CD4-positive, alpha-beta T cell (primary cell): ENCODE measurements around the gene PARVB. TPM values are rescaled to one million over a fixed set of nuclear protein-coding genes. Genes with fewer than 3 reads are reported as not detected.

Source experiments
- ATAC-seq: fragments of 200-7000 bp; cut with Tn5 transposase; one replicate; pipeline ENCODE4 v1.10.0; 2022; ENCODE audit warnings: mild to moderate bottlenecking; ENCODE audit not compliant: poor library complexity
- CTCF ChIA-PET: fragments of 350-600 bp; sonication (Branson Sonifier 250); formaldehyde crosslinking; loops from one replicate; lab custom pipeline; 2021; ENCODE audit warnings: antibody characterized with exemption, inconsistent platforms; lab: Charles Lee
- POLR2A ChIA-PET: fragments of 350-600 bp; sonication (Branson Sonifier 250); formaldehyde crosslinking; loops from one replicate; lab custom pipeline; 2021; ENCODE audit warnings: antibody characterized with exemption, inconsistent platforms; lab: Charles Lee
- DNase-seq, 14 experiments: peaks; one replicate each; pipeline ENCODE4 v3.0.0-alpha.2; 2013 to 2020; ENCODE audit warnings: mixed read lengths in 2 of 14
- H3K27ac ChIP-seq, 2 donors: one replicate each; pipeline versions ENCODE4 v1.5.1 to v1.7.0; 2013; ENCODE audit warnings: low read length in 2 of 2, low read depth in 1 of 2, mild to moderate bottlenecking in 1 of 2
- H3K27me3 ChIP-seq, 2 experiments: 1 replicate in 1 of 2; 2 replicates in 1 of 2; pipeline versions ENCODE4 v1.6.1 to v1.7.0; 2013; ENCODE audit warnings: low read length in 2 of 2, control low read depth in 1 of 2, mild to moderate bottlenecking in 1 of 2, moderate library complexity in 1 of 2; ENCODE audit not compliant: insufficient read depth in 2 of 2, control insufficient read depth in 1 of 2
- H3K36me3 ChIP-seq: one replicate; pipeline ENCODE4 v1.6.1; 2013; ENCODE audit warnings: low read length, control low read depth; ENCODE audit not compliant: insufficient read depth
- H3K4me1 ChIP-seq: one replicate; pipeline ENCODE4 v1.6.1; 2013; ENCODE audit warnings: low read length, control low read depth; ENCODE audit not compliant: insufficient read depth
- H3K4me3 ChIP-seq: one replicate; pipeline ENCODE4 v1.5.1; 2013; ENCODE audit warnings: mild to moderate bottlenecking, low read length, moderate library complexity
- H3K9me3 ChIP-seq, 2 experiments: 1 replicate in 1 of 2; 2 replicates in 1 of 2; pipeline versions ENCODE4 v1.6.1 to v1.7.0; 2013; ENCODE audit warnings: low read length in 2 of 2, mild to moderate bottlenecking in 2 of 2, control low read depth in 1 of 2, moderate library complexity in 1 of 2; ENCODE audit not compliant: control insufficient read depth in 1 of 2, insufficient read depth in 1 of 2
- H3K27ac Mint-ChIP-seq: one replicate; pipeline ENCODE4 v1.8.0; 2020; ENCODE audit warnings: mixed read lengths
- H3K27me3 Mint-ChIP-seq: one replicate; pipeline ENCODE4 v1.8.0; 2021; ENCODE audit warnings: mixed read lengths
- H3K36me3 Mint-ChIP-seq: one replicate; pipeline ENCODE4 v1.8.0; 2021; ENCODE audit warnings: low read depth, mixed read lengths
- H3K4me1 Mint-ChIP-seq: one replicate; pipeline ENCODE4 v1.8.0; 2021; ENCODE audit warnings: low read depth, mixed read lengths
- H3K4me3 Mint-ChIP-seq: one replicate; pipeline ENCODE4 v1.8.0; 2020; ENCODE audit warnings: mild to moderate bottlenecking, mixed read lengths
- H3K9me3 Mint-ChIP-seq: one replicate; pipeline ENCODE4 v1.8.0; 2020; ENCODE audit warnings: mixed read lengths
- CTCF ChIP-seq: fragments of 200-600 bp; IDR thresholded peaks from one replicate; pipeline ENCODE4 v1.8.0; 2022; ENCODE audit warnings: antibody characterized with exemption, mild to moderate bottlenecking
- intact Hi-C, 2 experiments: fragments of 100-400 bp; cut with DNase I in 1 of 2; cut with micrococcal nuclease in 1 of 2; formaldehyde crosslinking; loops; one replicate each; pipeline versions ENCODE4 v1.15.1 to v1.9.0; 2023 to 2025; cut with DNase I, micrococcal nuclease
- total RNA-seq, 174 experiments: library from RNA in 2 of 174; stranded (reverse) in 2 of 174; gene quantifications; one replicate each; pipeline ENCODE4 v1.2.3 and lab custom pipeline; 2021 to 2026

PARVB gene
- total RNA-seq, 2 experiments from 2014 or later: 6.2 to 6.4 TPM

GRCh38 chr22:43999378-43999777 lies 24.7 kb upstream of the PARVB start:
- Mint-ChIP-seq H3K4me3 (no peak overlapping the region), H3K27ac (no peak overlapping the region), H3K27me3 (no peaks in the 10 kb centered on the region), H3K9me3 (no peaks in the 10 kb centered on the region), H3K4me1 (peaks cover 23% of the 10 kb centered on the region), H3K36me3 (peaks cover 45% of the 10 kb centered on the region)
- Histone ChIP-seq H3K4me3 (no peak overlapping the region), H3K27me3 (no peaks in the 10 kb centered on the region), H3K36me3 (peaks cover 35% of the 10 kb centered on the region), H3K27ac (no peak overlapping the region), H3K4me1 (peaks cover 21% of the 10 kb centered on the region), H3K9me3 (no peaks in the 10 kb centered on the region)
- POLR2A ChIA-PET: no interaction called here
- DNase-seq (no peak), ATAC-seq (no peak)
- no peak for TF ChIP-seq CTCF
- CTCF ChIA-PET: interaction anchor here (0.6 kb wide), 1 partner anchor 30 kb away, joined by 5 read pairs; no protein-coding TSS in a partner anchor
- intact Hi-C loops: loop anchor here in 1 of 2 experiments (10.0 kb wide), 2 partner anchors 185 to 505 kb away; partner anchors contain the start of gene PARVG

- Mint-ChIP-seq H3K36me3 (peaks cover 38% of the 10 kb centered on the region), H3K27ac (no peak overlapping the region), H3K4me3 (no peak overlapping the region), H3K27me3 (no peaks in the 10 kb centered on the region), H3K9me3 (no peaks in the 10 kb centered on the region), H3K4me1 (peaks cover 16% of the 10 kb centered on the region)
- no peak for DNase-seq
- ATAC-seq: no peak
- Histone ChIP-seq H3K4me1 (peaks cover 18% of the 10 kb centered on the region), H3K4me3 (no peak overlapping the region), H3K27me3 (no peaks in the 10 kb centered on the region), H3K9me3 (no peaks in the 10 kb centered on the region), H3K27ac (no peak overlapping the region), H3K36me3 (peaks cover 30% of the 10 kb centered on the region)
- ChIA-PET CTCF (interaction anchor here (0.6 kb wide), 1 partner anchor 30 kb away, joined by 5 read pairs; no protein-coding TSS in a partner anchor), POLR2A (no interaction called here)
- intact Hi-C loops: no loop called here
- no peak for TF ChIP-seq CTCF
Measured at GRCh38 chr22:44000123-44000522, 24.0 kb upstream of the PARVB start.

GRCh38 chr22:44001521-44001920 lies 22.6 kb upstream of the PARVB start:
- DNase-seq: no peak
- no peak for ATAC-seq
- Histone ChIP-seq H3K36me3 (peaks cover 22% of the 10 kb centered on the region), H3K4me3 (no peak overlapping the region), H3K27me3 (no peaks in the 10 kb centered on the region), H3K9me3 (peaks cover 0 to 5% of the 10 kb centered on the region in 2 experiments), H3K4me1 (peaks cover 4% of the 10 kb centered on the region), H3K27ac (no peak overlapping the region)
- peaks cover 2% of the 10 kb centered on the region for H3K4me1 Mint-ChIP-seq
- no peak overlapping the region for H3K4me3 Mint-ChIP-seq
- H3K36me3 Mint-ChIP-seq: peaks cover 30% of the 10 kb centered on the region
- no peak overlapping the region for H3K27ac Mint-ChIP-seq
- TF ChIP-seq CTCF: no peak
- intact Hi-C loops: no loop called here
- no peaks in the 10 kb centered on the region for H3K9me3 Mint-ChIP-seq
- CTCF ChIA-PET: interaction anchor here (1.1 kb wide), 1 partner anchor 8 kb away, joined by 4 read pairs; no protein-coding TSS in a partner anchor
- POLR2A ChIA-PET: no interaction called here
- no peaks in the 10 kb centered on the region for H3K27me3 Mint-ChIP-seq
